Stimulated activated CD4-positive, alpha-beta T cell treated with anti-CD3 and anti-CD28 coated beads, Interleukin-1b, Interleukin-23, amount 100 ng/mL, for 48 hours (primary cell): ENCODE data around the gene CARMIL1.

Source experiments
- DNase-seq: peaks from one replicate; pipeline ENCODE4 v3.0.0-alpha.2; 2020

Gene CARMIL1

DNA sequence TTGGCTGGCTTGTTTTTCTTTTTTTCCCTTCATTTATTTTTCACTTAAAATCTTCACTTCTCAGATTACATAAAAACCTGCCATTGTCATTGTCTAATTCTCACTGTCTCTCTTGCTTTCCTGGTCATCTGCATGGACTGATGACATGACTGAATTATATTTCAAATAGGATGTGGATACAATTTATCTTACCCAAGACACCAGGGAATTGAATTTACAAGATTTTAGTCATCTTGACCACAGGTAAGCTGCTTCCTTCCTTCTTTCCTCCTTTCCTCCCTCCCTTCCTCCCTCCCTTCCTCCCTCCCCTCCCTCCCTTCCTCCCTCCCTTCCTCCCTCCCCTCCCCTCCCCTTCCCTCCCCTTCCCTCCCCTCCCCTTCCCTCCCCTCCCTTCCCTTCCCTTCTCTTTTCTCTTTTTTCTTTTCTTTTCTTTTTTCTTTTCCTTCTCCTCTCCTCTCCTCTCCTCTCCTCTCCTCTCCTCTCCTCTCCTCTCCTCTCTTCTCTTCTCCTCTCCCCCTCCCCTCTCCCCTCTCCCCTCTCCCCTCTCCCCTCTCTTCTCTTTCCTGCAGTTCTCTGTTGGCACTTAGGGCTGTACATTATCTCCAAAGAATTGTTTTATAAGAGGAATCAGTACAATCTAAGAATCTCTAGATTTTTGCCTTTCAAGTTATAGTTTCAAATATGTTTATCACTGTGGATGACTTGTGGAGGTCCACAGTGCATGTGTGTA, 171.5 kb downstream of the CARMIL1 start:
- DNase-seq = no peak

DNA sequence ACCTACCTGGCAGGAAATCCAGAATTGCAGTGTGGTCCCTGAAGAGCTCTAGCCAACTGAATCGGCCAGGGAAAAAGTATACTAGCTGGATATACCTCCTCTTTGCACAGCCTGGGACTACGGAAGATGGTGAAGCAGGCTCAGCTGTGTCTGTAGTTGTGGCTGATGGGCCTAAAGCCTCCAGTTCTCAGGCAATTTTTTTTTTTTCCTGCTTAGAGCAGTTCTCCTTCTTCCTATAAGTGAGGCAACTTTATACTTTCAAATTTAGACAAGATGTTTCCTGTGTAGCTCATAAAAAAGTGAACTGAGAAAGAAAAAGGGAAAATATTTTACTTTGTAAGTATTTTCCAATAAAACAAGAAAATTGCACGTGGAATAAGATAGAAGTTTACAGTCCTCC, 172.9 kb downstream of the CARMIL1 start:
- no peak for DNase-seq

DNA sequence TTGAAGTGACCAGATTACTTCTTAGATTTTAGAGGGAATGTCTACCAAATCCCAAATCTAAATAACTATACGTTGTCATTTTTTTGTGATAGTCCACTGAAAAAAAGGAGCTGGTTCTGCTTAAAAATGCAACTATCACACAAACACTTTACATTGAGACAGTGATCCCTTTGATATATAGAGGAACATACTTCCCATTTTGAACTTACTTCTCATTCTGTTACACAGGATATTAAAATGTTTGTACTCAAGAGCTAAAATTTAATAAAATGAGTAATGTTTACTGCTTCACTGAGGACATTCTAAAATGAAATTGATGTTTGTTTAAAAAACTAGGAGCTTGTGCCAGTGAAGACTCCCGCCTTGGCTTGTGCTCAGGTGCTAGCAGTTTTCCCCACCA, 174.1 kb downstream of the CARMIL1 start:
- DNase-seq = no peak

DNA sequence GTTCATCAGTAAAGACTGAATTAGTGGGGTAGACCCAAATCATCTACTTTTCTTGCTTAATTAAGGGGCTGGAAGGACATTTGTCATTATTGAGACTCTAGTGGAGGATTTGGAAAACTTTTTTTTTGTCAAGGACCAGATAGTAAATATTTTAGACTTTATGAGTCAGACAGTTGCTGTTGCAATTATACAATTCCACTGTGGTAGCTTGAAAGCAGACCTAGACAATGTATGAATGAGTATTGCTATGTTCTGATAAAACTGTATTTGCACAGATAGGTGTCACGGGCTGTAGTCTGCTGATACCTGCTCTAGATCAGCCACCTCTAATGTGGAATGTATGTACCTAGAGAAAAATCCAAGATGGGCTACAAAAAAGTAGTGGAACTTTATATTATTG, 175.0 kb downstream of the CARMIL1 start:
- DNase-seq = no peak

DNA sequence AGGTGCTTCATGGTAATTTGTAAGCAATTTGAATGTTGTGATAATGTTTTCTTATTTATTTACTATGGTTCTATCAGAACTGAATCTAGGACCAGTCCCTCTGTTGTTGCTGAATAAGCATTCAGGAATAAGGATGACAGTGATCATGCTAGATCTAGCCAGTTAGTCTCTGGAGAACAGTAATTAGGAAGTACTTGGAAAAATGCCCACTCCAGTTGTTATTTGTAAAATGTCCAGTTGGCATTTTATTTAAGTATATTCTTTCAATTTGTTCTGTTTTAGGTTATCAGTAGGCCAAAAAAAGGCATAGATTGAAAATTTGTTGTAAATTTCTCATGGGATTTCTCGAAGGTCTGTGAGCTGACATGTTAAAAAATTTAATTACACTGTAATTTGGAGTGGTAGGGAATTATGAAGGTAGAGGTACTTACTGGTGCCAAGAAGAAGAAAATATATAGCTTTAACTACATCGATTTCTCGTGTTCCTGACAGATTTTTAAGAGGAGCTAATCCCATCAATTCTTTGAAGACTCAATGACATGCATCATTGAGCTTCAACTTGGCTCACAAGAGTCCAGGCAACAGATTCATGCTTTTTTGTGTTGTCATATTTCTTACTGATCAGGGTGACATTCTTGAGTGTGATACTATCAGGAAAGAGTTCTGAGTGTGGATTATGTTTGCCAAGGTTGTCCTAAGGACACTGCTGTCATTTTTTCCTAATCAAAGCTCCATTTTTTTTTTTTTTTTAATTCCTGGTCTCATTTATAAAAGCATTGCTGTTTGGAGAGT, 177.3 kb downstream of the CARMIL1 start:
- no peak for DNase-seq

DNA sequence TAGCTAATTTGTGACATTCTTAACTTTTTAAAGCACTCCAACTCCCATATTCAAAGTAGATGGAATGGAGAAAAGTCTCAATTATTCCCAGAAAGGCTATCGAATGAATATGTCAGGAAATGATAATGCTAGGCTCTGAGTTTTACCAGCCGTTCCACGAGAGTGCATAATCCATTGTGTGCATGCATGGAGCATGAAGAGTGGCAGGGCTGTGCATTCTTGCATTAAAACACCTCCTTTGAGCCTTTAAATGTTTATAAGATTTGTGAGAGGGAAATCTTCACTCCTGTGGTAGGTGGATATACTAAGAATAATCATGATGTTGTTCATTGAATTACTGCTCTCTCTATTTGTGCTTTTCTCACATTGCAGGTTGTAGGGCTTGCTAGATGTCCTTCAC, 178.3 kb downstream of the CARMIL1 start:
- DNase-seq = no peak

DNA sequence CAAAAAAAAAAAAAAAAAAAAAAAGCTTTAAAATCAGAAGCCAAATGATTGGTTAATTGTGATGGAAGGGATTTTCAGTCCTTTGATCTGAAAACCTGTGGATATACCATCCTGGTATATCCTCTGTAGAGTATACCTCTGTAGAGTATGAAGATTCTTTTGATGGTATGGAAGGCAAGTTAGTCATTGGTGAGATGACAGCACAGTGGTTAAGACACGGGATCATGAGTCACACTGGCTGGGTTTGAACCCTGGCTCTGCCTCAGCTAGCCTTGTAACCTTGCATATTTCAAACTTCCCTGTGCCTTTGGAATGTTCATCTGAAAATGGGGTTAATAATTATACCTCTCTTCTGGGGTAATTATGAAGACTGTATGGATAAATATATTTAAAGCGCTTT, 179.3 kb downstream of the CARMIL1 start:
- DNase-seq = peak; percentile 36

DNA sequence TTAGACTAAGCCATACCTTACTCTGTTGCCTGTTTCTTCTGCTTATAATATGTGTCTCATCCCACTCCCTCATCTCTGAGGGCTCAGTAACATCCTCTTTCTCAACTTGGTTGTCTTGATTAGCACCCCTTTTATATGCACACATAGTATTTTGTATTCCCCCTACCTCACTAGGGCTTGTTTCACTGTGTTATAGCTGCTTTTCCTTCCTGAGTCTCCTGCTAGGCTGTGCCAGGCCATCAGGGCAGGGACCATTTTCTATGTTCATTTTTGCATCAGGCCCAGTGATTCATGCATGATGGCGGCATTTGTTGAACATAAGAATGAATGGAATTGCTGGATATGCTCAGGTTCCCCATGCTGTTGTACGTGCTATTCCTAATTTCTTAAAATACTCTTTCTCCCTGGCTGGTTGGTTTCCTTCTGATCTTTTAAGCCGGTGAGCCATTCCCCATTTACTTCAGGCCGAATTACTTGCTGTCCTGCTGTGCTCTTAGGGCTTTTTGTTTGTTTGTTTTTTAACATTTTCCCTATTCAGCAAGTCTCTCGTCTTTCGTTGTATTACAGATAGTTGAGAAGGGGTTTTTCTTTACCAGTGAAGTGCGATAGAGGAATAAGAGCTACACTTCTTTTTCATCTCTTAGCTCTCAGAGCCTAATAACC, 183.2 kb downstream of the CARMIL1 start:
- DNase-seq = no peak

DNA sequence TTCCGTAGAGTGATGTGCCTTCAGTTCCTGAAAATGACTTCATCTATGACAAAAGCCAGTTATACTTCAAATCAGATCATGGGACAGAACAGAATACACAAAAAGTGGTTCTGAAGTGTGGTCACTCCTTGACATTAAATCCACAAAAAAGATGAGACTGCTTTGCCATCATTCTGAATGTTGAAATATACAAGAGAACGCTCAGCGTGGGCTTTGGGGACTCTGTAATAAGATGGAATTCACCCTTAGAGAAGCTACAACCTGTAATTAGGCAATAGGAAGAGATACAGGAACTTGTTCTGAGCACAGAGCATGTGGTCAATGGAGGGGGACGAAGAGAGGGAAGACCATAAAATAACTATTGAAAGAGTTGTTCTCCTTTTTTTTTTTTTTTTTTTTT, 184.3 kb downstream of the CARMIL1 start:
- DNase-seq = no peak

DNA sequence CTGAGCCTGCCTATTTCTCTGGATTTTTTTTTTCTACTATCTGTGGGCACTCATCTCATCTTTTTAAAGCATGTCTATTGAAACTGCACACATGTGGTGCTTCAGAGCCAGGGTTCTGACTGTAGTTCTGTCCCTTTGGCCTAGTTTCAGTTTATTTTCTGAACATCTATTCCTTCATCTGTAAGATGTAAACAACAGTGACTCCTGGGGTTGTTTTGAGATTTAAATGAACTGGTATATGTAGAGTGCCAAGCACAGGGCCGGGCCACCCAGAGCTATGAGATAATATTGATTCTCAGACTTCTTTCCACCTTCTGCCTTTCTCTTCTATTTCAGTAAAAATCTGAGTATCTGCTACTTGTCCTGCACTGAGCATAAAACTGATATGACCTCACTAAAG, 185.1 kb downstream of the CARMIL1 start:
- no peak for DNase-seq

DNA sequence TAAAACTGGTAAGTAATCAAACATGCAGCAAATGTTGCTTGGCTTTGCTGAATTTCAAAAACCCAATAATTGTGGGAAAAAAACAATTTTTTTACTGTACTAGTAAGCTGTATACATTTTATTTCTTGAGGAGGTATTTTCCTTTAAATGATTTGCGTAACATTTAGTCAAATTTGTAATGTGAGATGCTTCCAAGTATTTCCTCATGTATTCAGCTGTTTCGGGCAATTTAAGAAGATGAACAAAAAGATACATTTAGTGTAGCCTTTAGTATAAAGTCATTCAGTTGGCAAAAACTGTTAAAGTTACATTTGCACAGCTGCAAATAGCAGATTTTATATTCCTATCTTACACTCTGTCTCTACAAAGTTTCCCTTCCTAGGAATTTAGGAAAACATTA, 186.8 kb downstream of the CARMIL1 start:
- no peak for DNase-seq

DNA sequence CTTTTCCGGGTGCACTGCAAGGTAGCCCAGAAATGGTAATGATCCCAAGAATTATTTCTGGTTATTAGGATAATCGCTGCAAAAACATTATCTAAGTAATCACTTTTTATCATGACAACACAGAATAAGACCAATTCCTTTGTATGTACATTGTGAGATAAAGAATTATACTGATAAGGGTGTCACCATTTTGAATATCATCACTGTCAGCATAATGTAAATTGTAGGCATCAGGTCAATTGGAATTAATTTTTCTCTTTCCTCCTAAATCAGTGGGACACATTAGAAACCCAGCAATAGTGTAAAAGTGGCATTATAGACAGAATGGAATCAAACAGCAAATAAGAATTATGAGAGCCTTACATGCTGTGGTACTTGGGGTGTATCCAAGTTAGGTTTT, 189.7 kb downstream of the CARMIL1 start:
- DNase-seq = no peak

DNA sequence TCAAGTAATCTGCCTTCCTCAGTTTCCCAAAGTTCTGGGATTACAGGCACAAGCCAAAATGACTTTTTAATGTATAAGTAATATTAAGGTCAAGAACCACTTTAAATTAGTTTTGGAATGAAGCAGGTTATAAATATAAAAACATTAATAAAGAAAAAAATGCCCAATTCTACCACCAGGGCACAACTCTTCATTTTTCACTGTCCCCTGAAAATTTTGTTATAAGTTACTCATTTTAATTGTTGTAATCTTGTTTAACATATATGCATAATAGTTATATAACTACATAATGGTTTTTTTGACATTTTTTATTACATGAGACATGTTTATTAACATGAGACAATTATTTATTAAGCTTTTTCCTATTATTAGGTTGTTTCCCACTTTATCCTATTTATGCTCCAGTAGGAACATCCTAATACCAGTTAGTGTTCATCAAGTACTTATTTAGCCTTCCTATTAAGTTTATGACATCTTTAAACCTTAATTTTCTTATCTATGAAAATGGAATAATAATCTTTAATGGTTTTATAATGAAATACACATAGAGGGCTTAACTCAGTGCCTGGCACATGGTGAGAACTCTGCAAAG, 190.7 kb downstream of the CARMIL1 start:
- DNase-seq = no peak

DNA sequence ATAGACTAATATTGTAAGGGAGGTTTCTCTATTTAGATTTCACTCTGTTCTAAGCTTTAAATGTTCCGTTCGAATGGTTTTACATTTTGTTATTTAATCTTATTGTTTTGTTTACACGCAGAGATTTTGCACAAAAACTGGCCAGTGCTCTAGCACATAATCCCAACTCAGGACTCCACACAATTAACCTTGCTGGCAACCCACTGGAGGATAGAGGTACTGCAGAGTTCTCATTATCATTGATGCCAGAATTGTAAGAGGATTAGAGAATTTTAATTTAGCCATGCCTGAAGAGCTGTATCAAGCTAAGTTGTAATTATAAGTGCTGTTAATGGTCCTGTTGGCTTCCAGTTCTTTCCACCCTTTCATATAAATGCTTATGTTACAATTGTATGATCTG, 193.1 kb downstream of the CARMIL1 start:
- no peak for DNase-seq

DNA sequence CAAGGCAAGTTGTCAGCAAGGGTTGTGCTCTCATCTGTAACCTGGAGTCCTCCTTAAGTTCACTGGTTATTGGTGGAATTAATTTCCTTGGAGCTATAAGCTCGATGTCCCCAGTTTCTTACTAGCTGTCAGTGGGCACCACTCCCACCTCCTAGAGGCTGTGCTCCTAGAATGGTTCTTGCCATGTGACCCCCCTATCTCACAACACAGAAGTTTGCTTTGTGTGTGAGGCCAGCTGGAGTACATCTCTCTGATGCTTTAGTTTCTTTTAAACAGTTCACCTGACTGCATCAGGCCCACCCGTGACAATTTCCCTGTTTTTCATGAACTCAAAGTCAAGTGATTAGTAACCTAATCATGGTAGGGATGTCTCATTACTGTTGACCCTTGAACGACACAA, 193.7 kb downstream of the CARMIL1 start:
- no peak for DNase-seq

DNA sequence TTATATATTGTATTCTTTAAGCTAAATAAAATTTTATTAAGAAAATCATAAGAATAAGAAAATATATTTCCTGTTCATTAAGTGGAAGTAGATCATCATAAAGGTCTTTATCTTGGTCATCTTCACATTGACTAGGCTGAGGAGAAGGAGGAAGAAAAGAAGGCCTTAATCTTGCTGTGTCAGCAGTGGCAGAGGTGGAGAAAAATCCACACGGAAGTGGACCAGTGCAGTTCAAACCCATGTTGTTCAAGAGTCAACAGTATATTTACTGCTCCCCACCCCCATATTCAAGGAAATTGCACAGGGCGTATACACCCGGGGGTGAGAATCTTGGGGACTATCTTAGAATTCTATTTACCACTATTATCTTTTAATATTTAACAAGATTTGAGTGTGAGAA, 194.3 kb downstream of the CARMIL1 start:
- no peak for DNase-seq

DNA sequence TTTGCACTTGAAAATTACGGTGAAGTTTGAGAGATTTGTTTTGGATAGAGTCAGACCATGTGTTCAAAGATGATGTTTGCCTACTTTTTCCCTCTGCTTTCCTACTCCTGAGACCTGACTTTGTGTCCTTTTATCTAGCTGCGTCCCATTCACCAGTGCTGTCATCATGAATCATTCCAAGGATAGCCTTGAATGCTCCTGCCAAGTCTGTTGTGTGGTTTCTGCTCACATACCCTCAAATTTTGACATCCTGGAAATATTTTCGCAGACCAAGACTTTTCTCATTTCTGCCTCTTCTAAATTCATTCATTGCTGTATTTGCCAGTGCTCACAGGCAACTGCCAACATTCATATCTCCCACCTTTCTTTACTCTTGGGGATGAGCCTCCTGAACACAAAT, 197.0 kb downstream of the CARMIL1 start:
- DNase-seq = no peak

DNA sequence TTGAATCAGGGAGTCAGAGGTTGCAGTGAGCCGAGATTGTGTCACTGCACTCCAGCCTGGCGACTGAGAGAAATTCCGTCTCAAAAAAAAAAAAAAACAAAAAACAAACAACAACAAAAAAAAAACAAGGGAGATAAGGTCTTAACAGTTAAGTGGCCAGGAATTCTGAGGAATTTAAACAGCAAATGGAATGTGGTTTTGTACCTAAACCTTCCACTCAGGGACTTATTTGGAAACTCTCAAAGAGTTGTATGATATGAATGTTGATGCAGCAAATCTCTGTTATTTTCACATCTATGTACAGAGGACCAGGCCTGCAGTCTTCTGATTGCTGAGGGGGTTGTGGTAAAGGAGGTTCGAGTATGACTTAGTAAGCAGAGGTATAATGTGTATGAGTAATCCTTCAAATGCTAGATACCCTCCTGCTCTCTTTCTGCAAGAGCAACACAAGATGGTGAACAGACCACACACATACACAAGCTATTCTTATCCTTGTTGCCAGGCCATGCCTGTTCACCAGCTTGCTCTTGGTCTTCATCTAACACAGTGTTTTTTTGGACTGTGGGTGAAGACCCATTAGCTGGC, 197.9 kb downstream of the CARMIL1 start:
- DNase-seq = no peak

DNA sequence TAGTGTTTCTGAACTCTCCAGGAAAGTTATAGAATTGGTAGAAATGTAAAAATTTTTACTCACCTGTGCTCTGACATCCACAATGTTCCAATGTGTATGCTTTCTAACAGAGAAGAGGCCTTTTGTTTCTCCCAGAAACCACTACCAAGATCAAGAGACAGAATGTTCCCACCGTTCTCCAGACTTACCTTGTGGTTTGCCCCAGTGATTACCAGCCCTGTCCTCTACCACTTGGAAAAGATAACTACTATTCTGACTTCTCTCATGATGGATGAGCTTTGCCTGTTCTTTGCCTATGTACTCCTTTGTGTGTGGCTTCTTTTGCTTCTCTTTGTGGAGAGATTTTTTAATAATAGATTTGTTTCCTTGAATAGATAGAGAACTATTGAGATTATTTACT, 199.8 kb downstream of the CARMIL1 start:
- no peak for DNase-seq

DNA sequence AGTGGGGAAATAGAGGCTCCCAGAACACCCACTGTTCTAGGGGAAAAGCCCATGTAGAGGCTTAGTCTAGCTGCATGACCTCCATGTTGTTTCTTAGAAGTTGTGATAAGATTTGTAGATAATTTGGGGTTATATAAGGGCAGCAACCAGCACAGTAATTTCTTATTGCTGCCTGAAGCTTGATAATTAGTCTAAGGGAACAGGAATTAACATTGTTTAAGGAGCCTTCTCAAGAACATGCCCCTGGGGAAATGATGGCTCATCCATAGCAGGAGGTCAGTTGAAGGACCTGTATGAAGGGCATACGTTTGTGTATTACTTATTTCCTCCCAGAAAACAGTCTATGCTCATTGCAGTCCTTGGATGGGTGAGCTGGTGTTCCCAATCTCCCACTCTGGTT, 202.1 kb downstream of the CARMIL1 start:
- DNase-seq = no peak

DNA sequence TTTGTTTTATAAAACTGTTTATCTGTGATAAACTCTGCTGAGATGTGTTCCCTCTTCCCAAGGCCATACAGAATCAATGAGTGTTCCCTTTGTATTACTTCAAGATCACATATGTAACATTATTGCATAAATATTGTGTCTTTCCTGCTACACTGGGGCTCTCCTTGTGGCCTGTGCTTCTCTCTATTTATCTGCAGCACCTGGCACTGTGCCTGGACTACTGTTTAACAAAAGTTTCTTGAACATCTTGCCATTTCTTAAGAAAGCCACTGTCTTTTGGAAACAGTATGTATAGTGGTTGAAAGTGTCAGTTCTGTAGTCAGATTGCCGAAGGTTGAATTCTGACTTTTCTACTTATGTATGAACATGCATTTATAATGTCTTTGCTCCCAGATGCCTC, 203.8 kb downstream of the CARMIL1 start:
- DNase-seq = no peak

DNA sequence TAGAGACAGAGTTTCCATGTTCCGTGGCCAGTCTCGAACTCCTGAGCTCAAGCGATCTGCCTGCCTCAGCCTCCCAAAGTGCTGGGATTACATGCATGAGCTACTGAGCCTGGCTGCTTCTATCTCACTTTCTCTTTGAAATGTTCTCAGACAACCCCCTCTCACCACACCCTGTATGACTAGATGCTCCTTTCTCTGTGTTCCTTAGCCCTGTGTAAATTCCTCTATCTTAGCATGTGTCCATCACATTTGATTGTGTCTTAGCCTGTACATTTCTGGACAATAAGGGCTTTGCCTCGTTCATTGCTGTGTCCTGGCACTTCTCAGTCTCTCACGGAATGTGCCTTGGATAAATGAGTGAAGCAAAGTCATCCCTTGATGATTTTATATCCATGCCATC, 204.8 kb downstream of the CARMIL1 start:
- no peak for DNase-seq

DNA sequence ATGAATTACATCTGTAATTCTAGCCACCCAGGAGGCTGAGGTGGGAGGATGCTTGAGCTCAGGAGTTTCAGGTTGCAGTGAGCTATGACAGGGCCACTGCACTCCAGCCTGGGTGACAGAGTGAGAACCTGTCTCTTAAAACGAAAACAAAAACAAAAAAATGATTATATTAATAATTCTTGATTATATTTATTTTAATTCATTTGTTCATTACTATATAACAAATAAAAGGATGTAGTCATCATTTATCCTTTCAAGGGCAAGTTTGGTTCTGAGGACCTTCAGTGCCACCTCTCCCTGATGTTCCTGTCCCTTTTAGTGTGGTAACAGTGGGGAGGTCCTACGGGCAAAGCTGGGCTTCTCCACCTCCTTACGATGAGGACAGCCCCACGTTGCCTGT, 205.7 kb downstream of the CARMIL1 start:
- DNase-seq = no peak
